BLaER1 treated with 17β-estradiol and CSF1 and Interleukin-3, amounts not matched to agents 10 nM and 100 nM (cell line): ENCODE data around the gene PTPRM.

ENCODE experiments used
- H3K27ac ChIP-seq, 11 experiments: shearing (Covaris generic); formaldehyde crosslinking; 2 replicates each; pipeline ENCODE4 v1.8.1; 2022
- H3K27me3 ChIP-seq, 11 experiments: shearing (Covaris generic); formaldehyde crosslinking; 2 replicates each; pipeline ENCODE4 v1.8.1; 2022
- H3K36me3 ChIP-seq, 11 experiments: shearing (Covaris generic); formaldehyde crosslinking; 2 replicates each; pipeline ENCODE4 v1.8.1; 2022
- H3K4me1 ChIP-seq, 10 experiments: shearing (Covaris generic); formaldehyde crosslinking; 2 replicates each; pipeline ENCODE4 v1.8.1; 2022
- H3K4me2 ChIP-seq, 11 experiments: shearing (Covaris generic); formaldehyde crosslinking; 2 replicates each; pipeline ENCODE4 v1.8.1; 2022
- H3K4me3 ChIP-seq, 10 experiments: shearing (Covaris generic); formaldehyde crosslinking; 2 replicates each; pipeline ENCODE4 v1.8.1; 2022
- H3K9ac ChIP-seq, 11 experiments: shearing (Covaris generic); formaldehyde crosslinking; 2 replicates each; pipeline ENCODE4 v1.8.1; 2022
- H3K9me3 ChIP-seq, 11 experiments: shearing (Covaris generic); formaldehyde crosslinking; replicated peaks in 1 of 11; 2 replicates each; pipeline ENCODE4 v1.8.1; 2022
- H4K20me1 ChIP-seq, 11 experiments: shearing (Covaris generic); formaldehyde crosslinking; 2 replicates each; pipeline ENCODE4 v1.8.1; 2022
- Cebpa-rat ChIP-seq, 11 experiments: shearing (Covaris generic); IDR thresholded peaks; 2 replicates each; pipeline ENCODE4 v1.8.1; 2022

PTPRM gene

DNA sequence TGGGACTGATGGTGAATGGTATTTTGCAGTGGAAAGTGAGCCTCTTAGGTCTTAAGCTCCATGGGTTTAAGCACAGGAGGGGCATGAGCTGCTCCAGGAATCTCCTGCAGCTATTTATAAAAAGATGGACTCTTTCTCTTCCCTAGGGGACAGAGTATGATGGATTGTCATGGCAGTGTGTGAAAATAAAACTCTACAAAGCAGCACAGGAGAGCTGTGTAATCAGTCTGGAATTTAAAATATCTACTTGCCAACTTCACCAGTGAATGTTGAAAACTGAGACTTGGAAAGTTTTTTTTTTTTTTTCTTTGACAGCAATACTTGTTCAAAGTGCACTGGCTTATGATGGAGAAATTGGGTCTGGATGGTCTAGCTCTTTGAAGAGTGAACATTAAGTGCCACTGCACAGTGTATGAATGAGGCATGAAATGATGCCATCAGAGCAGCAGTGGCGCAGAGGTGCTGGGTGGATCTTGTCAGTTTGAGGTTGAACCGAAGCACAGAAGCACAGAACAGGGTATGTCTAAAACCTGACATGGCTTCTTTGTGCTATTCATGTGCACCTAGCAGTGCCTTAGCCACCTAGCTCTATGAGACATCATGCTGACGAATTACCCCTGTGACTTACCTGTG, 245.4 kb downstream of the PTPRM start:
- Histone ChIP-seq H3K4me1 (peaks cover 0 to 9% (median 6%) of the 10 kb centered on the region in 10 experiments; a peak in 10 of 20 replicates), H3K9me3 (peaks cover 28 to 45% (median 40%) of the 10 kb centered on the region in 11 experiments), H3K27ac (no peak overlapping the region), H3K9ac (no peak overlapping the region), H3K36me3 (0 out of 22 replicates have a peak, but pooled peaks cover 0 to 7% (median 0%) of the 10 kb centered on the region in 11 experiments), H3K4me3 (no peak overlapping the region), H3K27me3 (no peaks in the 10 kb centered on the region), H3K4me2 (no peak overlapping the region), H4K20me1 (no peaks in the 10 kb centered on the region)
- TF ChIP-seq Cebpa-rat (IDR thresholded peaks at IDR 0.05): no peak

DNA sequence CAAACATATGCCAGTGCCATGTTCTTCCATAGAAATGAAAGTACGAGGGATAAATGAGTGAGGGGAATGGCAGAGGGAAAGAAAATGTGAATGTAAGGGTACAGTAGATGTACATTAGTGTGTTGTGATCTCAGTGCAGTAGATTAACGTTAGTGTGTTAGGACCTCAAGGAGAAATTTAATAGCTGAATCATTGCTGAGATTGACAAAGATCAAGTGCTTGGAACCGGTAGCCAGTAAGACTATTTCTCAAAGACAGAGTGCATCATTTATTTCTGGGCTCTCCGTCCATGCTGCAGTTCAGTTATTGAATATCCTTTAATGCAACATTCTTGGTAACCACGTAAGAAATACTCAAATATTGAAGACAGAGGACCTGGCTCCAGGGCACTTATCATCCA, 246.0 kb downstream of the PTPRM start:
- Histone ChIP-seq H3K9me3 (peaks cover 28 to 45% (median 40%) of the 10 kb centered on the region in 11 experiments), H3K4me2 (no peak overlapping the region), H3K9ac (no peak overlapping the region), H3K27me3 (no peaks in the 10 kb centered on the region), H3K27ac (no peak overlapping the region), H4K20me1 (no peaks in the 10 kb centered on the region), H3K4me1 (peaks cover 0 to 9% (median 6%) of the 10 kb centered on the region in 10 experiments; a peak in 10 of 20 replicates), H3K4me3 (no peak overlapping the region), H3K36me3 (0 out of 22 replicates have a peak, but pooled peaks cover 0 to 7% (median 0%) of the 10 kb centered on the region in 11 experiments)
- no peak for TF ChIP-seq Cebpa-rat (IDR thresholded peaks at IDR 0.05)

- Histone ChIP-seq H3K27me3 (no peaks in the 10 kb centered on the region), H4K20me1 (no peaks in the 10 kb centered on the region), H3K4me1 (no peaks in the 10 kb centered on the region), H3K9me3 (peaks cover 28 to 45% (median 40%) of the 10 kb centered on the region in 11 experiments), H3K4me3 (peak overlapping the region in 1 of 10 experiments; percentile 5; a peak in 1 of 20 replicates), H3K9ac (no peak overlapping the region), H3K27ac (no peak overlapping the region), H3K4me2 (no peak overlapping the region), H3K36me3 (0 out of 22 replicates have a peak, but pooled peaks cover 0 to 7% (median 0%) of the 10 kb centered on the region in 11 experiments)
- no peak for TF ChIP-seq Cebpa-rat (IDR thresholded peaks at IDR 0.05)
Measured at GRCh38 chr18:7814754-7815315, 247.7 kb downstream of the PTPRM start.

DNA sequence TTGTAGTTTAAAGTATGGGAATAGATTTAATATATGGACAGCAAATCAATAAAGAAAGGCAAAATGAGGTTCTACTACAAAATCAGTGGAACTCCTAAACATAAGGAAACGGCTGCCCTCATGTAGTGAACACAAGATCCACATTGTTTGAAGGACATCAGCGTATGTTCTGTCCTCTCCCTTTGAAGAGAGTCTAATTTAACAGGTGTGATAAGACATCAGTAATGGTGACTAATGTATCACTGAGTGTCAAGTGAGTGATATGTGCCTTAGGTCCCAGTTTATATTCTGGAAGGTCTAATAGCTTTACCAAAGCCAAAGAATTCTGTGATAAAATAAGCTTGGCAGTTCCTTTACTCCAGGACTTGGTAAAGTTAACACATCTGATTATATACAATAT, 248.7 kb downstream of the PTPRM start:
- H3K4me2 ChIP-seq: no peak overlapping the region
- peaks cover 0 to 4% (median 1%) of the 10 kb centered on the region in 10 experiments; a peak in 7 of 20 replicates for H3K4me1 ChIP-seq
- H3K27ac ChIP-seq: no peak overlapping the region
- no peak for TF ChIP-seq Cebpa-rat (IDR thresholded peaks at IDR 0.05)
- no peak overlapping the region for H3K4me3 ChIP-seq
- H4K20me1 ChIP-seq: no peaks in the 10 kb centered on the region
- no peaks in the 10 kb centered on the region for H3K27me3 ChIP-seq
- H3K36me3 ChIP-seq: 0 out of 22 replicates have a peak, but pooled peaks cover 0 to 7% (median 0%) of the 10 kb centered on the region in 11 experiments
- peaks cover 28 to 49% (median 41%) of the 10 kb centered on the region in 11 experiments for H3K9me3 ChIP-seq
- H3K9ac ChIP-seq: no peak overlapping the region

DNA sequence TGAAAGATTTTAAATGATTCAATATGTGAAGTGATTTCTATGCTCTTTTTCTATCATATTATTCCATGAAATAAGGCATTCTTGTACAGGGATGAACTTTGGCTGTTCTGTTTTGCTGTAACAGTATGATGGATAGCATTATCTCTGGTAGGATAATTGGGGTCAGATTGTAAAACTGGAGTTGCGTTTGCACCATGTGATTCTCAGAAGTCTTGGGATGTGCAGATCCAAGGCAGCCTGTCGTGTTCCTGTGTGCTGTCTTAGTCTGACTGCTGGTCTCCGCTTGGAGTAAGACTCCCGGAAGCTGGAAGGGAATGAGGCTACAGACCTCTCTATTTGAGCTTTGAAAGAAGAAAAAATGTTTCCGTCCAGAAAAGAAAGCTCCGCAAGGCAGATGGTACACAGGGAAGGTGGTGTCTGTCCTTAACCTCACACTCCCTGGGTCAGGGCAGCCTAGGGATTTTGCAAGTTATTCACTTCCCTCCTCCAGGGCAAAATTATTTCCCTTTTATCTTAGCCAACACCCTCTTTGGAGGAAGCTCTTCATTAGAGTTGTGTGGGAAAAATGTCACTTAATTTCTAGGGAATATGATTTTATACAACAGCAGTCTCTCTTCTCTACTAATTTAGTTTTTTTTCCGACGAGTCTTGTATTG, 250.6 kb downstream of the PTPRM start:
- Histone ChIP-seq H3K36me3 (0 out of 22 replicates have a peak, but pooled peaks cover 0 to 7% (median 0%) of the 10 kb centered on the region in 11 experiments), H4K20me1 (no peaks in the 10 kb centered on the region), H3K9ac (no peak overlapping the region), H3K4me3 (no peak overlapping the region), H3K9me3 (peaks cover 28 to 47% (median 39%) of the 10 kb centered on the region in 11 experiments), H3K27ac (no peak overlapping the region), H3K27me3 (no peaks in the 10 kb centered on the region), H3K4me1 (peaks cover 12 to 23% (median 19%) of the 10 kb centered on the region in 10 experiments; a peak in 19 of 20 replicates), H3K4me2 (no peak overlapping the region)
- no peak for TF ChIP-seq Cebpa-rat (IDR thresholded peaks at IDR 0.05)

DNA sequence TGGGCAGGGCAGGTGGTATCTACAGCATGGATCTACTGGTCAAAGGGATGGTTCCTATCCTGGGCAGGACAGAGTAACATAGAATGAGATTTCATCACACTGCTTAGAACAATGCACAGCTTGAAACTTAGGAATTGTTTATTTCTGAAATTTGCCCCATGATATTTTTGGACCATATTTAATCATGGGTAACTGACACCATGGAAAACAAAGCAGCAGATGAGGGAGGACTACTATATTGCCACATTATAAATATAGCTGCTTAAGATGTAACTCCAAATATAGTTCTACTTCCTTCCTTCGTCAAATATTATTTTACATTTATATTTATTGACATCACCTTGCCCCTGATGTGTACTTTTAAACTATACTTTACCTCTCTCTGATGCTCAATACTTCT, 254.7 kb downstream of the PTPRM start:
- Histone ChIP-seq H3K9ac (0 out of 22 replicates have a peak overlapping the region, but pooled peaks of 1 of the 11 experiments have one; percentile 51), H3K36me3 (no peaks in the 10 kb centered on the region), H3K27ac (peak overlapping the region in 3 of 11 experiments; percentile 40 to 66 (median 63); a peak in 3 of 22 replicates), H3K4me1 (peaks cover 17 to 39% (median 27%) of the 10 kb centered on the region in 10 experiments; a peak in 19 of 20 replicates), H3K9me3 (peaks cover 0 to 10% (median 3%) of the 10 kb centered on the region in 11 experiments; a peak in 10 of 22 replicates), H3K4me3 (no peak overlapping the region), H3K4me2 (peak overlapping the region; percentile 53 to 88 (median 72); a peak in 21 of 22 replicates), H4K20me1 (no peaks in the 10 kb centered on the region), H3K27me3 (no peaks in the 10 kb centered on the region)
- no peak for TF ChIP-seq Cebpa-rat (IDR thresholded peaks at IDR 0.05)

DNA sequence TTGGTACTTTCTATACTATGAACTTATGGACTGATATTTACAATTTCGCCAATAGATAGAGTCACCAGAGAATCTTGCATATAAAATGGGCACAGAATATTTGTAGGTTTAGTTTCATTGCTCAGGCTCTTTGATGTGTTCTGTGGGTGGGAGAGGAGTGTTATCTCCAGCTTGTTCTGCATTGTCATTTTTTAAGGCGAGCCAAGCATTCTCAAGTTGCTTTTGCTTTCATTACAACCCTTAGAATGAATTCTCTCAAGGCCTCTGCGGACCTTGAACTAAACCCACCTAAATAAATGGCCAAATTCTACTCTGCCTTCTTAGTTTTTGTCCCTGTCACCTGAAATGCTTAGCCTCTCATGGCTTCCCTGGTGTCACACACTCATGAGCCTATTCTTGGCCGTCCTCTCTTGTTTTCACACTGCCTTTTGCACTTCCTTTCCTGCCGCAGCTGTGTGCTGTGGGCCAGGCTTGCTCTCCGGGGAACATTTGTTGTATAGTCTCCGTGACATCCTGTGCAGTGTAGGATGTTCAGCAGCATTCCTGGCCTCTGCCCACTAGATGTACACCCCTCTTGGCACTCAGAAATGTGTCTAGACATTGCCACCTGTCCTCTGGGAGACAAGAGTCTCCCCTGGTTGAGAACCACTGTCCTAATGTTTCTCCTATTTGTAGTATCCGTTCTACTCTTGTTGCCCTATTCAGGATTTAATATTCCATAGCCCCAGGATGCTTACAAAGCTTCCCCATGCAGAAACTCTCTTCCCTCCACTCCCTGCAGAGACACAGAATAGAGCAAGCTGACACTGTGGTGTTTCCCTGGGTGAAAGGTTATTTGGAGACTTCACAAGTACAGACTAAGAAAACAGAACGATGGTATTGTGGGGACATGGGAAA, 255.6 kb downstream of the PTPRM start:
- Histone ChIP-seq H3K4me3 (peak overlapping the region in 3 of 10 experiments; percentile 3 to 34 (median 32); a peak in 6 of 20 replicates), H3K36me3 (no peaks in the 10 kb centered on the region), H3K4me2 (peak overlapping the region; percentile 53 to 88 (median 72)), H3K27me3 (no peaks in the 10 kb centered on the region), H3K4me1 (peaks cover 17 to 39% (median 27%) of the 10 kb centered on the region in 10 experiments; a peak in 19 of 20 replicates), H3K9ac (peak overlapping the region in 8 of 11 experiments; percentile 2 to 53 (median 41); a peak in 8 of 22 replicates), H3K27ac (peak overlapping the region in 8 of 11 experiments; percentile 13 to 66 (median 35); a peak in 12 of 22 replicates), H3K9me3 (peaks cover 0 to 10% (median 0%) of the 10 kb centered on the region in 11 experiments; a peak in 2 of 22 replicates), H4K20me1 (no peaks in the 10 kb centered on the region)
- TF ChIP-seq Cebpa-rat (IDR thresholded peaks at IDR 0.05): no peak

DNA sequence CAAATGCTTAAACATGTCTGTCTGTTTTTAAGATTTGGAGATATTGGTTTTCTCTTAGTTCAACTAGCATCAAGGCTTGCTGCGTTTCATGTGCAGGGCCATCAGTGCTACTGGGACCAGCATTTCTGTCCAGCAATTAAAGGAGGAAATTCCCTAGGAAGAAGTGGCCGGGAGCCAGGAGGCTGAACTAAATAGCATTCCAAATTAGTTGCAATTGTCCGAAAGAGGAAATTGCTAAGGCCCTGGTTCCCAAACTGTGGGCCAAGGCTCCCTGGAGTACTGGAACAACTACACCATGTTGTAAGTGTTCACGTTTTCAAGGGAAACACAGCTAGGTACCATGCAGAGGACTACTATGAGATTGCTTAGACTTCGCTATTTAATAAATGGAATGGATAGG, 257.9 kb downstream of the PTPRM start:
- H3K27me3 ChIP-seq: no peaks in the 10 kb centered on the region
- H3K27ac ChIP-seq: no peak overlapping the region
- H3K4me1 ChIP-seq: peaks cover 17 to 39% (median 27%) of the 10 kb centered on the region in 10 experiments; a peak in 19 of 20 replicates
- no peak for TF ChIP-seq Cebpa-rat (IDR thresholded peaks at IDR 0.05)
- no peaks in the 10 kb centered on the region for H3K36me3 ChIP-seq
- H3K4me2 ChIP-seq: no peak overlapping the region
- H3K4me3 ChIP-seq: no peak overlapping the region
- peaks cover 0 to 10% (median 0%) of the 10 kb centered on the region in 11 experiments; a peak in 1 of 22 replicates for H3K9me3 ChIP-seq
- H3K9ac ChIP-seq: no peak overlapping the region
- no peaks in the 10 kb centered on the region for H4K20me1 ChIP-seq
